C1 segment of cervical spinal cord (tissue), 14 donors: ENCODE measurements around the gene SVBP.

ENCODE experiments used
- DNase-seq, 14 donors: peaks; one replicate each; lab custom pipeline; 2025; lab: John Stamatoyannopoulos, UW

Gene SVBP

GRCh38 chr1:42765832-42766740, 51.1 kb downstream of the SVBP start:
- peak in 9 of 14 donors; percentile 26 to 63 (median 57) for DNase-seq

DNA sequence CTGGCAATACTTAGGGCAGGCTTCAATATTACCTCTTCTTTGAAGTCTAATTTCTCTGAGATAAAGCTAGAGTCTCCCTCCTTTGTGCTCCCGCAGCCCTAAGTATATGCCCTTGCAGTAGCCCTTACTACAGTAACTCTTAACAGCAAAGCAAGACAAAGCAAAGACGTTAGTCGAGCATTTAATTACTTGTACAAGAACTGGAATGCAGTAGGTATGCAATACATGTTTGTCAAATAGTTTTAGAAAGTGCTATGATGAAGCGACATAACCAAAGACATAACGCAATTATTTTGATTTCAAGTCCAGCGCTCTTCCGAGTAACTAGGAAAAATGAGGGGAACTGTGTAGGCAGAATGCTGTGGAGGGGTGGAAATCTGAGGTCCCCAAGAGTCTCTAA, 51.9 kb downstream of the SVBP start:
- DNase-seq, result no peak

- no peak for DNase-seq
Measured at GRCh38 chr1:42762269-42762668, 54.9 kb downstream of the SVBP start.

GRCh38 chr1:42761567-42761966, 55.6 kb downstream of the SVBP start:
- no peak for DNase-seq

- DNase-seq, result no peak
Measured at GRCh38 chr1:42759114-42759513, 58.1 kb downstream of the SVBP start.

DNA sequence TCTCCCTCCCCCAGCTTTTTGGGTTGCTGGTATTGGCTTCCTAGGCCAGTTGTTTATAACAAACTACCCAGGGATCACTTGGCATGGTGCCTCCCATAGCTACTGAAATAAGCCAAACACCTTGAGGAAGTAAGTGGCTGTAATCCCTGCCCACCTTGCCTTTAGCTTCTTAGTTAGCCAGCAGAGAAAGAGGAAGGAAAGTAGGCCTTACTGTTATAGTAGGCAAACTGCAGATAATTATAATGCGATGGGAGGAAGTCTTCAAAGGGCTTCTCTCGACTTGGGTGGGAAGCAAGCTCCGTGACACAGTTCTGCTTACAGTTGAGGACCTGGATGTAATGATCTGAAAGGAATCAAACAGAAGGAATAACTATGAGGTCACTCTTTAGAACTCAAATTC, 58.6 kb downstream of the SVBP start:
- no peak for DNase-seq

DNA sequence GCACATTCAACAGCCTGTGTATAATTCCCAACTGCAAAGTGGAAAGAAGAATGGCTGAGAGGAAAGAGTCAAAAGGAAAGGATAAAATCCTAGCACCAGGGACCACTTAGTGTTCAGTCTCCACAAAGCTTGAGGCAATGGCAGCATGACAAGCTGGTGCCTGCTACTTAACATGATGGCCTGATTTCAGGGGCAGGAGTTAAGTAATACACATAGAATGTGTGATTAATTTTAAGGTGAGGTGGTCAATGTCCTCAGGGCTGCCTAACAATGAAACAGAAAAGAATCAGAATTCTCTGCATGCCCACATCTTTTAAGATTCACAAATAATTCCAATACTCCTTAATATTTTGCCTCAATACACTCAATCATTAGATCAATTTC, 59.3 kb downstream of the SVBP start:
- no peak for DNase-seq
